SKM-1 (cell line): ENCODE data around the gene KDM2B.

Source experiments
- DNase-seq: peaks from one replicate; lab custom pipeline; 2025; ENCODE audit not compliant: unreplicated experiment; lab: John Stamatoyannopoulos, UW

KDM2B gene

DNA sequence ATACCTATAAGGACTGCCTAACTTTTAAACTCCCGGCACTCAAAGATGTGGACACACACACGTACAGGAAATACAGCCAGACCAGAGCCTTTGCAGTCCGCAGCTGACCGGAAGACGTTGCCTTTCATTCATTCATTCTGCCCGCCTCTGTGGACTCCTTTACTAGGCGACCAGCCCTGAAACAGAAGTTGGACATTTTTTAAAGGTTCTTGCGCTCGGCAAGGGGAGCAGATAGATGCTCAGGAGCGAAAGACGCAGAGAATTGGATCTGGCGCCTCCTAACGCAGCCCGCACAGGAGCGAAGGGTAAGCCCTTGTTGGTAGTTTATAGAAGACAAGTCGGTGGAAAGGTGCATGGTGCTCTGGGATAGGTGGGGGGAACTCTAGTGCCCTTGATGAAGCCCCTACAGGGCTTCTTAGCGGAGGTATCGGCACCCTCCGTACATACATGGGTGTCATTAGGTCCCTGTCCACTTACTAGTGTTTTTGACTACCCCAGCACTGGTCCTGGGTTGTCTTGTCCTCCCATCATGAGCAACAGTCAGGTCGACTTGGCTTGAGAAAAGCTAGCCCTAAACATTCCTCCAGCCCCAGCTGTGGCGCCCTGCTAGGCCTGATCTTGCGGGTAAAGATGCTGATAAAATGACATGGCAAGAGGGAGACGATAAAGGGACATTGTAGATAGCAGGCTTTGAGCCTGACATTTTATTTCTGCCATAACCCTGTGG, at the start of gene KDM2B:
Gene KDM2B (minus strand): TSS at position 65 of the 727 bp plus-strand sequence. CDS start 112 bp downstream, outside the sequence.
- DNase-seq = no peak

- no peak for DNase-seq
Observed at GRCh38 chr12:121628536-121628935, 47.7 kb upstream of the KDM2B start.

DNA sequence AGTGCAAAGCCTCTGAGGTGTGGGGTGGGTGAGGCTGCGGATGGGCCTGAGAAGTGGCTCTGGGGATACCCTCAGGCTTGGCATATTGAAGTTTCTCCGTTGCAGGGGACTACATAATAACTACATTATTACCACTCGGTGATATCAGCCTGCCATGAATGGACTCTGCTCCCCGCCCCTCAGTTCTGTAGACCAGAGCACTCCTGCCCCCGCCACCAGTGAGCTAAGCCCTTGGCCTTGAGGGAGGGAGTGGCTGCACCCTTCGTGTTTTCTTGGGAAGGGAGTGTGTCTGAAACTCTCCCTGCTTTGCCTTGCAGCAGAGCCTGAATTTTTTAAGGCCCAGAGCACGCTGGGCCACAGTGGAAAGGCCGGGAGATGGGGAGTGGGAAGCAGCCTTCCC, 47.2 kb upstream of the KDM2B start:
- DNase-seq = no peak

- DNase-seq = no peak
Observed at GRCh38 chr12:121626853-121627640, 46.2 kb upstream of the KDM2B start.

DNA sequence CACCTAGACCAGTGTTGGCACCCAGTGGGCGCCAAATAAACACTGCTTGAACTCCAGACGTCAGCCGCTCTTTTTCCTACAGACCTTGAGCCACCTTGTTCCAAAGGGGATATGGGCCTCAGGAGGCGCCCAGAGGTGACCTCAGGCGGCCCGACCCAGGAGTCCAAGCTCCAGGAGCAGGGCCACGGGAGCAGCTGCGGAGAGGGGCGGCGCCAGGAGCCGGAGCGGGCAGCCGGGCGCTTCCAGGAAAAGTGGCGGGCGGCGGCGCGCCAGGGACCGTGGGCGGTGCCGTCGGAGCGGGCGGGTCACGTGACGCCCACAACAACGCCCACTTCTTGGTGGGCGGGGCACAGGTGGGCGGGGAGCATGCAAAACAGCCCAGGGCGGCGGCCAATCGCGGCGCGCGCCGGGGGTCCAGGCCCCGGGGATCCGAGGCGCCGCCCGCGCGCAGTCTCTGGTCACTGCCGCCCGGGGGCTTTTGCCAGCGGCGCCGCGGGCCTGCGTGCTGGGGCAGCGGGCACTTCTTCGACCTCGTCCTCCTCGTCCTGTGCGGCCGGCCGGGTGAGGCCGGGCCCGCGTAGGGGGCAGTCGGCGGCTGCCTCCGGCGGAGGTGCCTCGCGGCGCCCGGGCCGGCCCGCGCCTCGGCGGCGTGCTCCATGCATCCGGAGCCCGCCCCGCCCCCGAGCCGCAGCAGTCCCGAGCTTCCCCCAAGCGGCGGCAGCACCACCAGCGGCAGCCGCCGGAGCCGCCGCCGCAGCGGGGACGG, 45.4 kb upstream of the KDM2B start, which contains the start of gene ORAI1:
Gene ORAI1 (plus strand): TSS at position 444 of the 766 bp plus-strand sequence.
- peak; percentile 33 for DNase-seq

- no peak for DNase-seq
Observed at GRCh38 chr12:121620333-121620891, 39.6 kb upstream of the KDM2B start.

DNA sequence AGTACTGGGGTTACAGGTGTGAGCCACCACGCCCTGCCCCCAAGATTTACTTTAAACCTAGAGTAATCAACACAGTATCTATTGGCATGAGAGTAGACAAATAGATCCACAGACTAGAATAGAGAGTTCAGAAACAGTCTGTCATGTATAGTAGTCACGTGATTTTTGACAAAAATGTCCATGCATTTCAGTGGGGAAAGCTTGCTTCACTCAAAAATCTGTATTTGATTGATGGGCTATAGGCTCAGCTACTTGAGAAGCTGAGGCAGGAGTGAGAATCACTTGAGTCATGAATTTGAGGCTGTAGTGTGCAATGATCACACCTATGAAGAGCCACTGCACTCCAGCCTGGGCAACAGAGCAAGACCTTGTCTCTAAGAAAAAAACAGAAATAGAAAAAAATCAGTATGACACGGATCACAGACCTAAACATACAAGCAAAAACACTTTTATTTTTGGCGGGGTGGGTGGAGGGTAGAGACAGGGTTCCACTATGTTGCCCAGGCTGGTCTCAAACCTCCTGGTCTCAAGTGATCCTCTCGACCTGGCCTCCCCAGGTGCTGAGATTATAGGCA, 37.9 kb upstream of the KDM2B start:
- no peak for DNase-seq

GRCh38 chr12:121614872-121615467, 34.1 kb upstream of the KDM2B start:
- no peak for DNase-seq

DNA sequence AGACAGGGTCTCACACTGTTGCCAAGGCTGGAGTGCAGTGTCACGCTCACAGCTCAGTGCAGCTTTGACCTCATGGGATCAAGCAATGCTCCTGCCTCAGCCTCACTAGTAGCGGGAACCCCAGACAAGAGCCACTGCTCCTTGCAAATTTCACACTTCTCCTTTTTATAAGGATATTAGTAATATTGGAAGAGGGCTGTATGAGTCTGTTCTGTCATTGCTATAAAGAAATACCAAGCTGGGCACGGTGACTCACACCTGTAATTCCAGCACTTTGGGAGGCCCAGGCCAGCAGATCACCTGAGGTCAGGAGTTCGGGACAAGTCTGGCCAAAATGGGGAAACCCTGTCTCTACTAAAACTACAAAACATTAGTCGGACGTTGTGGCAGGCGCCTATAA, 32.6 kb upstream of the KDM2B start:
- DNase-seq = no peak

DNA sequence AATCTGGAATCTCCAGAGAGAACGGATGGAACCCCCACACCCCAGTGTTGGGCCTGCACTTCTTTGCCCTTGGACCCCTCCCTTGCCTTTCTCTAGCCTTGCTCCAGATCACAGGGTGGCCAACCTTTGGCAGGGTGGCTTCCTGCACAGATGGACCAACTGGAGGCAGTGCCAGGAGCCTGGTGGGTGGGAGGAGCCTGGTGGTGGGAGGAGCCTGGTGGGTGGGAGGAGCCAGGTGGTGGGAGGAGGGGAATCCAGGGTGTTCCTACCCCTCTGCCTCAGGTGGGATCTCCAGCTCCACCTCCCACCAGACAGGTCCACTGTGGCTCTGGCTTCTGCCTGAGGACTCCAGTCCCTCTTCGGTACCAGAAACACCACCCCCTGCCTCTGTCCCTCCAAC, 30.5 kb upstream of the KDM2B start:
- DNase-seq = no peak

- DNase-seq = no peak
Observed at GRCh38 chr12:121610239-121611149, 29.7 kb upstream of the KDM2B start.

DNA sequence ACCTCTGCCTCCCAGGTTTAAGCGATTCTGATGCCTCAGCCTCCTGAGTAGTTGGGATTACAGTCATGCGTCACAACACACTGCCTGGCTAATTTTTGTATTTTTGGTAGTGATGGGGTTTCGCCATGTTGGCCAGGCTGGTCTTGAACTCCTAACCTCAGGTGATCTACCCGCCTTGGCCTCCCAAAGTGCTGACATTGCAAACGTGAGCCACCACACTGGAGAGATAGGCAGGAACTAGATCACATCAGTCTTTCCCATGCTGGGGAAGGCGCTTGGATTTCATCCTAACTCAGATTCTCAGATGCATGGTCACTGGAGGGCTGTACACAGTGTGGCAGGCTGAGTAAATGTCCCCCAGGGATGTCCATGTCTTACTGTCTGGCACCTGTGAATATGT, 27.5 kb upstream of the KDM2B start:
- no peak for DNase-seq

- DNase-seq = no peak
Observed at GRCh38 chr12:121603581-121603980, 22.8 kb upstream of the KDM2B start.

DNA sequence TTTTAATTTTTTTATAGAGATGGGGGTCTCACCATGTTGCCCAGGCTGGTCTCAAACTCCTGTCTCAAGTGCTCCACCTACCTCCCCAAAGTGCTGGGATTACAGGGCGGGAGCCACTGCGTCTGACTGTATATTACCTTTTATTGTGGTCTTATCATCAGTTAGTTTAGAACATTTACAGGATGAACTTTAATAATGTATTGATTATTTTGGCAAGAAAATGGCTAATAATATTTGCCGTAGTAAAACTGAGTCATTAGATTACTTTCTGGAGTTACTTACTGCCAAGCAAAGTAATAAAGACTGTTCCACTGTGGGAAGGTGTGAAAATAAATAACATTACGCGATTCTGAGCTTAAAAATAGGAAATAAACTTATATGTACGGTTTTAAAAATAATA, 21.9 kb upstream of the KDM2B start:
- DNase-seq = no peak

- no peak for DNase-seq
Observed at GRCh38 chr12:121600702-121601336, 20.0 kb upstream of the KDM2B start.

DNA sequence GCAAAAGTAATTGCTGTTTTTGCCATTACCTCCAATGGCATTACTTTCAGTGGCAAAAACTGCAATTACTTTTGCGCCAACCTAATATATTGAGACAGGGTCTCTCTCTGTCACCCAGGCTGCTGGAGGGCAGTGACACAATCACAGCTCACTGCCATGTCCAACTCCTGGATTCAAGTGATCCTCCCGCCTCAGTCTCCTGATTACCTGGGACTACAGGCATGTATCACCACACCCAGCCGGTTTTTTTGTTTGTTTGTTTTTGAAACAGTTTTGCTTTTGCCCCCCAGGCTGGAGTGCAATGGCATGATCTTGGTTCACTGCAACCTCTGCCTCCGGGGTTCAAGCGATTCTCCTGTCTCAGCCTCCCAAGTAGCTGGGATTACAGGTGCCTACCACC, 15.7 kb upstream of the KDM2B start:
- no peak for DNase-seq

- DNase-seq = no peak
Observed at GRCh38 chr12:121595520-121595919, 14.7 kb upstream of the KDM2B start.

DNA sequence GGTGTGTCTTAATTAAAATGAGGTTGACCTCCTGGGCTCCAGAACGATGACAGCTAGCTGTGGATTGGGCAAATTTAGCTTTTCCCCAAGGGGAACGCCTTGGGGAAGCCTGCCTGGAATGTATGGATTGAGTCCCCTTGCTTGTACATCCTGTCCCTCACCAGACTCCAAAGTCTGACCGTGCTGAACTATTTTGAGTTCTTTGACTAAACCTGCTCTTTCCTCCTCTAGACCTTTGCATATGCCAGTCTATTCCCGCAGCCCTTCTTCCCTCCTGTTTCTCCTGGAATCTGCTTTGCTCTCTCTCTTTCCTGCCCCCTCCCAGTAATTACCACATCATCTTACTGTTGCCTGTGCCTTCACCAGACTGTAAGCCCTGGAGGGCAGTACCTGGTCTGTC, 11.5 kb upstream of the KDM2B start:
- DNase-seq = no peak
